GM12801 (cell line): ENCODE data around the gene PTPRK.

Experiments used
- CTCF ChIP-seq: IDR thresholded peaks from one replicate; pipeline ENCODE4 v1.5.1; 2011; ENCODE audit warnings: control low read depth; ENCODE audit not compliant: insufficient read length; ENCODE audit errors: extremely low read depth

Gene PTPRK

GRCh38 chr6:128364766-128365519, 155.5 kb downstream of the PTPRK start:
- TF ChIP-seq CTCF, result no peak

GRCh38 chr6:128363020-128363813, 157.2 kb downstream of the PTPRK start:
- TF ChIP-seq CTCF, result no peak

GRCh38 chr6:128361378-128361777, 159.0 kb downstream of the PTPRK start:
- TF ChIP-seq CTCF, result no peak

- TF ChIP-seq CTCF, result no peak
Observed at GRCh38 chr6:128358244-128358776, 162.1 kb downstream of the PTPRK start.

- no peak for TF ChIP-seq CTCF
Observed at GRCh38 chr6:128357392-128358130, 162.8 kb downstream of the PTPRK start.

- TF ChIP-seq CTCF, result no peak
Observed at GRCh38 chr6:128352366-128352765, 168.0 kb downstream of the PTPRK start.

- no peak for TF ChIP-seq CTCF
Observed at GRCh38 chr6:128351255-128351514, 169.2 kb downstream of the PTPRK start.
